HepG2 (cell line): ENCODE data around the gene NRG4. TPM values are rescaled to one million over a fixed set of nuclear protein-coding genes. Genes with fewer than 3 reads are reported as not detected.

Source experiments
- ATAC-seq: fragments of 200-7000 bp; cut with Tn5 transposase; 3 replicates; pipeline ENCODE4 v1.9.1; 2020; ENCODE audit warnings: mild to moderate bottlenecking, moderate library complexity
- BruUV-seq: library from RNA; stranded (reverse); fragments of 400-500 nt; replicated peaks from 2 replicates; lab custom pipeline; 2021; lab: Mats Ljungman, UMichigan
- CTCF ChIA-PET: fragments of 300-600 bp; formaldehyde crosslinking; extraction: SDS; loops from one replicate; lab custom pipeline; 2021; ENCODE audit warnings: low total read pairs, inconsistent platforms, low intra/inter-chr PET ratio; lab: Yijun Ruan, JAX
- POLR2A ChIA-PET: fragments of 350-600 bp; sonication (Branson Sonifier 250); formaldehyde crosslinking; loops from one replicate; lab custom pipeline; 2020; ENCODE audit warnings: antibody characterized with exemption, inconsistent platforms; lab: Yijun Ruan, JAX
- DNase-seq: peaks from one replicate; pipeline ENCODE4 v3.0.0-alpha.2; 2015; ENCODE audit warnings: low spot score
- FAIRE-seq: peaks from 3 replicates; lab custom pipeline; 2011; peaks lifted over from hg19 to GRCh38; lab: Jason Lieb, UNC
- H2AFZ ChIP-seq: one replicate; pipeline ENCODE4 v1.6.1; 2011; ENCODE audit warnings: low read length, inconsistent platforms
- H3K27ac ChIP-seq: fragments of 300-600 bp; 3 replicates; pipeline ENCODE4 v1.8.0; 2011; ENCODE audit warnings: mixed run types, mild to moderate bottlenecking, mixed read lengths, low read length, inconsistent platforms; ENCODE audit not compliant: insufficient read depth; ENCODE audit errors: extremely low read length
- H3K27me3 ChIP-seq, 2 experiments: fragments of 200-600 bp in 1 of 2; 2 replicates in 1 of 2; 3 replicates in 1 of 2; pipeline versions ENCODE4 v1.6.0 to v1.8.0; 2011; ENCODE audit warnings: low read length in 2 of 2, mild to moderate bottlenecking in 2 of 2, moderate library complexity in 2 of 2, inconsistent platforms in 1 of 2; ENCODE audit not compliant: insufficient read depth in 2 of 2, control insufficient read depth in 1 of 2
- H3K36me3 ChIP-seq, 2 experiments: fragments of 200-600 bp in 1 of 2; replicated peaks in 1 of 2; 2 replicates in 1 of 2; 3 replicates in 1 of 2; pipeline versions ENCODE4 v1.5.1 to v1.8.0; 2011; ENCODE audit warnings: low read length in 2 of 2, inconsistent platforms in 1 of 2; ENCODE audit not compliant: insufficient read depth in 2 of 2, control insufficient read depth in 1 of 2
- H3K4me1 ChIP-seq: 2 replicates; pipeline ENCODE4 v1.5.1; 2012; ENCODE audit warnings: low read length, inconsistent platforms; ENCODE audit not compliant: insufficient read depth
- H3K4me2 ChIP-seq: 2 replicates; pipeline ENCODE4 v1.6.0; 2011; ENCODE audit warnings: low read depth, low read length, inconsistent platforms
- H3K4me3 ChIP-seq, 3 experiments: fragments of 200-600 bp in 1 of 3; sonication (generic), shearing (Covaris generic) in 1 of 3; replicated peaks in 1 of 3; 2 replicates each; pipeline ENCODE4 v1.5.1; 2011 to 2016; ENCODE audit warnings: low read length in 3 of 3, inconsistent platforms in 2 of 3, low read depth in 2 of 3, mild to moderate bottlenecking in 2 of 3, control low read depth in 1 of 3, mixed read lengths in 1 of 3; ENCODE audit not compliant: insufficient read depth in 1 of 3
- H3K79me2 ChIP-seq: one replicate; pipeline ENCODE4 v1.6.1; 2011; ENCODE audit warnings: low read length, inconsistent platforms; ENCODE audit not compliant: insufficient read depth
- H3K9ac ChIP-seq: 2 replicates; pipeline ENCODE4 v1.6.0; 2011; ENCODE audit warnings: mild to moderate bottlenecking, low read depth, low read length, inconsistent platforms; ENCODE audit not compliant: insufficient read depth
- H3K9me3 ChIP-seq: 2 replicates; pipeline ENCODE4 v1.5.1; 2012; ENCODE audit warnings: mild to moderate bottlenecking, low read length
- H4K20me1 ChIP-seq: 2 replicates; pipeline ENCODE4 v1.6.0; 2011; ENCODE audit warnings: inconsistent platforms, mild to moderate bottlenecking, low read length, moderate library complexity; ENCODE audit not compliant: insufficient read depth
- ATM ChIP-seq: fragments of 450-650 bp; IDR thresholded peaks from 2 replicates; pipeline ENCODE4 v1.7.1; 2017; ENCODE audit warnings: mild to moderate bottlenecking, borderline replicate concordance
- ELF4 ChIP-seq: sonication (generic); formaldehyde crosslinking; IDR thresholded peaks from 2 replicates; pipeline ENCODE4 v1.5.0; 2020; ENCODE audit warnings: missing genetic modification reagents, mild to moderate bottlenecking, moderate library complexity, borderline replicate concordance
- GPN1 ChIP-seq: sonication (generic); formaldehyde crosslinking; IDR thresholded peaks from 2 replicates; pipeline ENCODE4 v1.5.1; 2020; ENCODE audit warnings: missing genetic modification reagents, borderline replicate concordance
- GTF3A ChIP-seq: sonication (generic); formaldehyde crosslinking; conservative IDR thresholded peaks from 2 replicates; pipeline ENCODE4 v1.4.0; 2020; ENCODE audit warnings: mild to moderate bottlenecking, missing genetic modification reagents
- KLF15 ChIP-seq: sonication (generic); formaldehyde crosslinking; IDR thresholded peaks from 2 replicates; pipeline ENCODE4 v1.8.1; 2023; ENCODE audit warnings: borderline replicate concordance, mild to moderate bottlenecking, inconsistent platforms, missing genetic modification reagents, mixed read lengths
- PRMT3 ChIP-seq: sonication (generic); formaldehyde crosslinking; IDR thresholded peaks from 2 replicates; pipeline ENCODE4 v1.8.1; 2022; ENCODE audit warnings: low read depth, mild to moderate bottlenecking, moderate library complexity, missing genetic modification reagents, borderline replicate concordance
- RELA ChIP-seq: sonication (generic); formaldehyde crosslinking; IDR thresholded peaks from 2 replicates; pipeline ENCODE4 v1.4.0; 2020; ENCODE audit warnings: missing genetic modification reagents
- SAFB2 ChIP-seq: sonication (generic); formaldehyde crosslinking; IDR thresholded peaks from 2 replicates; pipeline ENCODE4 v1.5.1; 2020; ENCODE audit warnings: missing genetic modification reagents, low read depth, mild to moderate bottlenecking, borderline replicate concordance
- SMYD3 ChIP-seq: sonication (generic); formaldehyde crosslinking; IDR thresholded peaks from 2 replicates; pipeline ENCODE4 v1.8.1; 2023; ENCODE audit warnings: mild to moderate bottlenecking, missing genetic modification reagents
- TP53 ChIP-seq: sonication (generic); formaldehyde crosslinking; conservative IDR thresholded peaks from 2 replicates; pipeline ENCODE4 v1.4.0; 2020; ENCODE audit warnings: missing genetic modification reagents
- ZNF678 ChIP-seq: sonication (generic); formaldehyde crosslinking; IDR thresholded peaks from 2 replicates; pipeline ENCODE4 v1.4.0; 2020; ENCODE audit warnings: mild to moderate bottlenecking, missing genetic modification reagents
- ZNF879 ChIP-seq: sonication (generic); formaldehyde crosslinking; IDR thresholded peaks from 2 replicates; pipeline ENCODE4 v1.8.1; 2023; ENCODE audit warnings: missing genetic modification reagents
- ZZZ3 ChIP-seq: sonication (generic); formaldehyde crosslinking; IDR thresholded peaks from 2 replicates; pipeline ENCODE4 v1.4.0; 2020; ENCODE audit warnings: missing genetic modification reagents, mild to moderate bottlenecking, borderline replicate concordance
- WGBS: methylation state at CpG from one replicate; pipeline ENCODE4 v1.1.6; 2017; ENCODE audit warnings: low lambda C conversion rate; 5-methylcytosine and 5-hydroxymethylcytosine counted together
- in situ Hi-C: cut with HindIII; loops from 2 replicates; pipeline ENCODE4 v1.10.0; 2017; ENCODE audit warnings: low pct_unique_long_range_greater_than_20kb; ENCODE audit not compliant: extremely low pct_ligation_motif_present
- intact Hi-C: fragments of 100-400 bp; cut with micrococcal nuclease; formaldehyde crosslinking; loops from one replicate; pipeline ENCODE4 v1.10.0; 2022; ENCODE audit not compliant: unreplicated experiment
- polyA plus RNA-seq, 8 experiments: library from polyadenylated mRNA; depleted of rRNA in 3 of 8; stranded (reverse) in 7 of 8; unstranded in 1 of 8; fragments of >200 nt; fragmentation: Illumina TruSeq in 4 of 8; extraction: Trizol in 4 of 8; gene quantifications; 2 replicates each; pipeline versions ENCODE4 v1.2.1 to v1.2.3, GENCODE V29; 2011 to 2016; ENCODE audit warnings: low read depth in 4 of 8, missing spikeins in 1 of 8, mixed read lengths in 1 of 8; ENCODE audit not compliant: insufficient read depth in 1 of 8
- total RNA-seq, 5 experiments: library from RNA; depleted of rRNA; stranded (reverse); fragments of >200 nt; fragmentation: Illumina TruSeq; extraction: Trizol; gene quantifications; 2 replicates each; pipeline ENCODE4 v1.2.3, GENCODE V29; 2016; ENCODE audit warnings: low read depth in 1 of 5
- TF ChIP-seq, protein P1 (sequence below): sonication (generic); formaldehyde crosslinking; IDR thresholded peaks from 2 replicates; pipeline ENCODE4 v1.4.0; 2020; ENCODE audit warnings: missing genetic modification reagents
- TF ChIP-seq, protein P2 (sequence below): sonication (generic); formaldehyde crosslinking; IDR thresholded peaks from 2 replicates; pipeline ENCODE4 v1.4.0; 2020; ENCODE audit warnings: missing genetic modification reagents
- TF ChIP-seq, protein P3 (sequence below): IDR thresholded peaks from 2 replicates; pipeline ENCODE4 v1.6.1; 2016; ENCODE audit warnings: low read depth, missing genetic modification reagents, missing compliant biosample characterization
- TF ChIP-seq, protein P4 (sequence below): sonication (generic); formaldehyde crosslinking; IDR thresholded peaks from 2 replicates; pipeline ENCODE4 v1.9.0; 2021; ENCODE audit warnings: missing genetic modification reagents, mild to moderate bottlenecking, borderline replicate concordance

Gene NRG4
- total and polyA plus RNA-seq, 2 of the 13 experiments (the other 11 are each of a cell fraction or from before 2014, with no cell fraction given), result 0.01 TPM; not detected in 1

DNA sequence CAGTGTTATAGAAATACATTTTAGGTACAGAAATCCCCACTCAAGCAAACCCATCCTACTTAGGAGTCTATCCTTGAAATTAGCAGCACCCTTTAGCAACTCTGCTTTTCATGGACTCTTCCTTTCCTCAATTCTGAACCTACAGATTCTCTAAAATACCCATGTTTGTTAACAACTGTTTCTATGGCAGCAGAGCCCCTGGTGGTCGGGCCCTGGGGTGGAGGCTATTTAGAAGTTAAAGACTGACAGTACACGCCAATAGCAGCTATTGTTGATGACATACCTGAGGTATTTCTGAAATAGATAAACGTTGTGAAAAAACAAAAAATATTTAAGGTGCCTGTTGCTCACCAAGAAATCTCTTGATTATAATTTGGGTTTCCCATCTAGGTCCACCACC is 23.4 kb upstream of the NRG4 start:
- no TSS peak for BruUV-seq
- DNase-seq (no peak), ATAC-seq (no peak), FAIRE-seq (no peak)
- Histone ChIP-seq H3K27ac (no peak overlapping the region), H3K27me3 (peaks cover 0 to 16% of the 10 kb centered on the region in 2 experiments; a peak in 1 of 5 replicates), H3K79me2 (no peaks in the 10 kb centered on the region), H3K9ac (no peak overlapping the region), H3K4me2 (no peak overlapping the region), H3K4me3 (no peak overlapping the region), H3K9me3 (no peaks in the 10 kb centered on the region), H4K20me1 (no peaks in the 10 kb centered on the region), H3K36me3 (no peaks in the 10 kb centered on the region), H3K4me1 (no peaks in the 10 kb centered on the region), H2AFZ (no peak overlapping the region)
- POLR2A ChIA-PET, result no interaction called here
- in situ Hi-C loops (no loop called here), intact Hi-C loops (no loop called here)
- CTCF ChIA-PET, result no interaction called here
- 0% methylated on average over 3 of the region's 3 CpGs for WGBS
- TF ChIP-seq, protein P1, sequence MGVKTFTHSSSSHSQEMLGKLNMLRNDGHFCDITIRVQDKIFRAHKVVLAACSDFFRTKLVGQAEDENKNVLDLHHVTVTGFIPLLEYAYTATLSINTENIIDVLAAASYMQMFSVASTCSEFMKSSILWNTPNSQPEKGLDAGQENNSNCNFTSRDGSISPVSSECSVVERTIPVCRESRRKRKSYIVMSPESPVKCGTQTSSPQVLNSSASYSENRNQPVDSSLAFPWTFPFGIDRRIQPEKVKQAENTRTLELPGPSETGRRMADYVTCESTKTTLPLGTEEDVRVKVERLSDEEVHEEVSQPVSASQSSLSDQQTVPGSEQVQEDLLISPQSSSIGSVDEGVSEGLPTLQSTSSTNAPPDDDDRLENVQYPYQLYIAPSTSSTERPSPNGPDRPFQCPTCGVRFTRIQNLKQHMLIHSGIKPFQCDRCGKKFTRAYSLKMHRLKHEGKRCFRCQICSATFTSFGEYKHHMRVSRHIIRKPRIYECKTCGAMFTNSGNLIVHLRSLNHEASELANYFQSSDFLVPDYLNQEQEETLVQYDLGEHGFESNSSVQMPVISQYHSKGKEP, result no peak
- TF ChIP-seq, protein P2, sequence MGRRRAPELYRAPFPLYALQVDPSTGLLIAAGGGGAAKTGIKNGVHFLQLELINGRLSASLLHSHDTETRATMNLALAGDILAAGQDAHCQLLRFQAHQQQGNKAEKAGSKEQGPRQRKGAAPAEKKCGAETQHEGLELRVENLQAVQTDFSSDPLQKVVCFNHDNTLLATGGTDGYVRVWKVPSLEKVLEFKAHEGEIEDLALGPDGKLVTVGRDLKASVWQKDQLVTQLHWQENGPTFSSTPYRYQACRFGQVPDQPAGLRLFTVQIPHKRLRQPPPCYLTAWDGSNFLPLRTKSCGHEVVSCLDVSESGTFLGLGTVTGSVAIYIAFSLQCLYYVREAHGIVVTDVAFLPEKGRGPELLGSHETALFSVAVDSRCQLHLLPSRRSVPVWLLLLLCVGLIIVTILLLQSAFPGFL, result no peak
- no peak for TF ChIP-seq ZNF678 (CRISPR knock-in tag)
- no peak for TF ChIP-seq GTF3A (CRISPR knock-in tag)
- TF ChIP-seq, protein P3, sequence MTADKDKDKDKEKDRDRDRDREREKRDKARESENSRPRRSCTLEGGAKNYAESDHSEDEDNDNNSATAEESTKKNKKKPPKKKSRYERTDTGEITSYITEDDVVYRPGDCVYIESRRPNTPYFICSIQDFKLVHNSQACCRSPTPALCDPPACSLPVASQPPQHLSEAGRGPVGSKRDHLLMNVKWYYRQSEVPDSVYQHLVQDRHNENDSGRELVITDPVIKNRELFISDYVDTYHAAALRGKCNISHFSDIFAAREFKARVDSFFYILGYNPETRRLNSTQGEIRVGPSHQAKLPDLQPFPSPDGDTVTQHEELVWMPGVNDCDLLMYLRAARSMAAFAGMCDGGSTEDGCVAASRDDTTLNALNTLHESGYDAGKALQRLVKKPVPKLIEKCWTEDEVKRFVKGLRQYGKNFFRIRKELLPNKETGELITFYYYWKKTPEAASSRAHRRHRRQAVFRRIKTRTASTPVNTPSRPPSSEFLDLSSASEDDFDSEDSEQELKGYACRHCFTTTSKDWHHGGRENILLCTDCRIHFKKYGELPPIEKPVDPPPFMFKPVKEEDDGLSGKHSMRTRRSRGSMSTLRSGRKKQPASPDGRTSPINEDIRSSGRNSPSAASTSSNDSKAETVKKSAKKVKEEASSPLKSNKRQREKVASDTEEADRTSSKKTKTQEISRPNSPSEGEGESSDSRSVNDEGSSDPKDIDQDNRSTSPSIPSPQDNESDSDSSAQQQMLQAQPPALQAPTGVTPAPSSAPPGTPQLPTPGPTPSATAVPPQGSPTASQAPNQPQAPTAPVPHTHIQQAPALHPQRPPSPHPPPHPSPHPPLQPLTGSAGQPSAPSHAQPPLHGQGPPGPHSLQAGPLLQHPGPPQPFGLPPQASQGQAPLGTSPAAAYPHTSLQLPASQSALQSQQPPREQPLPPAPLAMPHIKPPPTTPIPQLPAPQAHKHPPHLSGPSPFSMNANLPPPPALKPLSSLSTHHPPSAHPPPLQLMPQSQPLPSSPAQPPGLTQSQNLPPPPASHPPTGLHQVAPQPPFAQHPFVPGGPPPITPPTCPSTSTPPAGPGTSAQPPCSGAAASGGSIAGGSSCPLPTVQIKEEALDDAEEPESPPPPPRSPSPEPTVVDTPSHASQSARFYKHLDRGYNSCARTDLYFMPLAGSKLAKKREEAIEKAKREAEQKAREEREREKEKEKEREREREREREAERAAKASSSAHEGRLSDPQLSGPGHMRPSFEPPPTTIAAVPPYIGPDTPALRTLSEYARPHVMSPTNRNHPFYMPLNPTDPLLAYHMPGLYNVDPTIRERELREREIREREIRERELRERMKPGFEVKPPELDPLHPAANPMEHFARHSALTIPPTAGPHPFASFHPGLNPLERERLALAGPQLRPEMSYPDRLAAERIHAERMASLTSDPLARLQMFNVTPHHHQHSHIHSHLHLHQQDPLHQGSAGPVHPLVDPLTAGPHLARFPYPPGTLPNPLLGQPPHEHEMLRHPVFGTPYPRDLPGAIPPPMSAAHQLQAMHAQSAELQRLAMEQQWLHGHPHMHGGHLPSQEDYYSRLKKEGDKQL (CRISPR knock-in tag), result no peak
- TF ChIP-seq TP53 (CRISPR knock-in tag), result no peak
- no peak for TF ChIP-seq ATM
- no peak for TF ChIP-seq ZZZ3
- TF ChIP-seq ZNF879 (CRISPR knock-in tag), result no peak
- no peak for TF ChIP-seq PRMT3 (CRISPR knock-in tag)
- TF ChIP-seq SAFB2, result no peak
- TF ChIP-seq, protein P4, sequence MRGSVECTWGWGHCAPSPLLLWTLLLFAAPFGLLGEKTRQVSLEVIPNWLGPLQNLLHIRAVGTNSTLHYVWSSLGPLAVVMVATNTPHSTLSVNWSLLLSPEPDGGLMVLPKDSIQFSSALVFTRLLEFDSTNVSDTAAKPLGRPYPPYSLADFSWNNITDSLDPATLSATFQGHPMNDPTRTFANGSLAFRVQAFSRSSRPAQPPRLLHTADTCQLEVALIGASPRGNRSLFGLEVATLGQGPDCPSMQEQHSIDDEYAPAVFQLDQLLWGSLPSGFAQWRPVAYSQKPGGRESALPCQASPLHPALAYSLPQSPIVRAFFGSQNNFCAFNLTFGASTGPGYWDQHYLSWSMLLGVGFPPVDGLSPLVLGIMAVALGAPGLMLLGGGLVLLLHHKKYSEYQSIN (CRISPR knock-in tag), result no peak
- TF ChIP-seq KLF15 (CRISPR knock-in tag), result no peak
- no peak for TF ChIP-seq RELA (CRISPR knock-in tag)
- no peak for TF ChIP-seq GPN1 (CRISPR knock-in tag)
- no peak for TF ChIP-seq SMYD3
- no peak for TF ChIP-seq ELF4 (CRISPR knock-in tag)
